PC-9 (cell line): ENCODE results near the gene DIPK1B. TPM values are rescaled to one million over a fixed set of nuclear protein-coding genes. Genes with fewer than 3 reads are reported as not detected.

Experiments used
- BruUV-seq: library from RNA; stranded (reverse); fragments of 400-500 nt; replicated peaks from 2 replicates; lab custom pipeline; 2021; lab: Mats Ljungman, UMichigan
- CTCF ChIA-PET: fragments of 300-600 bp; sonication (Branson Sonifier 250); formaldehyde crosslinking; loops from one replicate; lab custom pipeline; 2022; ENCODE audit warnings: antibody characterized with exemption; lab: Charles Lee
- POLR2A ChIA-PET: fragments of 300-600 bp; sonication (Branson Sonifier 250); formaldehyde crosslinking; loops from one replicate; lab custom pipeline; 2022; ENCODE audit warnings: antibody characterized with exemption; ENCODE audit not compliant: unreplicated experiment; lab: Charles Lee
- DNase-seq, 2 experiments: peaks; one replicate each; pipeline versions ENCODE4 v3.0.0 to v3.0.0-alpha.2; 2015 to 2022; ENCODE audit warnings: mixed read lengths in 1 of 2
- H2AFZ ChIP-seq: fragments of 200-600 bp; sonication (generic); 2 replicates; pipeline ENCODE4 v1.8.1; 2017; ENCODE audit warnings: antibody characterized with exemption
- H3F3A ChIP-seq: fragments of 200-600 bp; sonication (generic); 2 replicates; pipeline ENCODE4 v1.8.1; 2017; ENCODE audit warnings: antibody characterized with exemption, mild to moderate bottlenecking, low read depth; ENCODE audit not compliant: insufficient read depth
- H3K27ac ChIP-seq: fragments of 200-600 bp; sonication (generic); 2 replicates; pipeline ENCODE4 v1.6.1; 2016; ENCODE audit warnings: mixed run types
- H3K27me3 ChIP-seq: fragments of 200-600 bp; sonication (generic); 2 replicates; pipeline ENCODE4 v1.6.1; 2016; ENCODE audit warnings: low read depth, mixed run types; ENCODE audit not compliant: insufficient read depth
- H3K36me3 ChIP-seq: fragments of 200-600 bp; sonication (generic); 2 replicates; pipeline ENCODE4 v1.6.1; 2016; ENCODE audit warnings: low read depth, mixed run types
- H3K4me1 ChIP-seq: fragments of 200-600 bp; sonication (generic); replicated peaks from 2 replicates; pipeline ENCODE4 v1.6.1; 2016; ENCODE audit warnings: mixed run types; ENCODE audit not compliant: insufficient read depth
- H3K4me2 ChIP-seq: fragments of 200-600 bp; sonication (generic); 2 replicates; pipeline ENCODE4 v1.6.1; 2017; ENCODE audit warnings: mixed run types
- H3K4me3 ChIP-seq: fragments of 200-600 bp; sonication (generic); 2 replicates; pipeline ENCODE4 v1.6.1; 2016; ENCODE audit warnings: mixed run types
- H3K79me2 ChIP-seq: fragments of 200-600 bp; sonication (generic); 2 replicates; pipeline ENCODE4 v1.6.1; 2017; ENCODE audit warnings: low read depth, mixed run types
- H3K9me2 ChIP-seq: fragments of 200-600 bp; sonication (generic); 2 replicates; pipeline ENCODE4 v1.8.1; 2017; ENCODE audit warnings: mild to moderate bottlenecking; ENCODE audit not compliant: insufficient read depth
- H3K9me3 ChIP-seq: fragments of 200-600 bp; sonication (generic); 2 replicates; pipeline ENCODE4 v1.8.1; 2016; ENCODE audit warnings: low read depth; ENCODE audit not compliant: insufficient read depth
- H4K20me1 ChIP-seq: fragments of 200-600 bp; sonication (generic); 2 replicates; pipeline ENCODE4 v1.8.1; 2017; ENCODE audit not compliant: insufficient read depth
- EZH2 ChIP-seq: fragments of 200-600 bp; sonication (generic); IDR thresholded peaks from 2 replicates; pipeline ENCODE4 v1.8.0; 2017; ENCODE audit warnings: antibody characterized with exemption, low read depth
- intact Hi-C: fragments of 100-400 bp; cut with micrococcal nuclease; formaldehyde crosslinking; loops from one replicate; pipeline ENCODE4 v1.10.0; 2022; ENCODE audit not compliant: unreplicated experiment
- total RNA-seq: library from RNA; stranded (reverse); gene quantifications from 2 replicates; pipeline ENCODE4 v1.2.3, GENCODE V29; 2021
- TF ChIP-seq, protein P1 (sequence below): fragments of 200-600 bp; sonication (generic); conservative IDR thresholded peaks from 2 replicates; pipeline ENCODE4 v1.6.1; 2017; ENCODE audit warnings: mixed run types, antibody characterized with exemption, mild to moderate bottlenecking, moderate library complexity

The DIPK1B gene
- total RNA-seq, 1 experiment from 2014 or later: 19.0 TPM

DNA sequence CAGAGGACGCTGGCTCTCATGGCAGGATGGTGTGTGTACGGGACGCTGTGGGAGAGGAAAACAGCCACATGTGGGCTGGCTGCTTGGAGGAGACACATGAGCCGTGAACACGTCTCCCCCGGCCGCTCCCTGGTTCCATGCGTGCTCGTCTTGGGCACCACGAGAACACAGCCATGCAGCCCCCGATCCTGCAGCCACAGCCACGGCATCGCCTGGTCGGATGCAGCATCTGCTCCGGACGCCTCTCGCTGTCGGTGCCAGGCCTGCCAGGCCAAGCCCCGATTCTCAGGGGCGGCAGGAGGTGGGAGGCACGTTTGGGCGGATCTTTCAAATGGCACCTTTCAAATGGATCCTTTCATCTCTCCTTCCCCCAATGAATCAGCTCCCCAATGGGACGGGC lies 27.1 kb downstream of the DIPK1B start:
- Histone ChIP-seq H3K4me3 (no peak overlapping the region), H3K36me3 (no peaks in the 10 kb centered on the region), H2AFZ (no peak overlapping the region), H3K4me2 (no peak overlapping the region), H3K79me2 (no peaks in the 10 kb centered on the region), H3K27me3 (peaks cover 69% of the 10 kb centered on the region), H3K9me3 (no peaks in the 10 kb centered on the region), H3K4me1 (no peaks in the 10 kb centered on the region), H3K27ac (no peak overlapping the region), H3F3A (no peaks in the 10 kb centered on the region; the same call in 1 of the 2 replicates), H3K9me2 (no peaks in the 10 kb centered on the region), H4K20me1 (no peaks in the 10 kb centered on the region)
- no TSS peak for BruUV-seq
- TF ChIP-seq EZH2: no peak
- TF ChIP-seq, protein P1, sequence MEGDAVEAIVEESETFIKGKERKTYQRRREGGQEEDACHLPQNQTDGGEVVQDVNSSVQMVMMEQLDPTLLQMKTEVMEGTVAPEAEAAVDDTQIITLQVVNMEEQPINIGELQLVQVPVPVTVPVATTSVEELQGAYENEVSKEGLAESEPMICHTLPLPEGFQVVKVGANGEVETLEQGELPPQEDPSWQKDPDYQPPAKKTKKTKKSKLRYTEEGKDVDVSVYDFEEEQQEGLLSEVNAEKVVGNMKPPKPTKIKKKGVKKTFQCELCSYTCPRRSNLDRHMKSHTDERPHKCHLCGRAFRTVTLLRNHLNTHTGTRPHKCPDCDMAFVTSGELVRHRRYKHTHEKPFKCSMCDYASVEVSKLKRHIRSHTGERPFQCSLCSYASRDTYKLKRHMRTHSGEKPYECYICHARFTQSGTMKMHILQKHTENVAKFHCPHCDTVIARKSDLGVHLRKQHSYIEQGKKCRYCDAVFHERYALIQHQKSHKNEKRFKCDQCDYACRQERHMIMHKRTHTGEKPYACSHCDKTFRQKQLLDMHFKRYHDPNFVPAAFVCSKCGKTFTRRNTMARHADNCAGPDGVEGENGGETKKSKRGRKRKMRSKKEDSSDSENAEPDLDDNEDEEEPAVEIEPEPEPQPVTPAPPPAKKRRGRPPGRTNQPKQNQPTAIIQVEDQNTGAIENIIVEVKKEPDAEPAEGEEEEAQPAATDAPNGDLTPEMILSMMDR: no peak
- ChIA-PET POLR2A (no interaction called here), CTCF (no interaction called here)
- DNase-seq: no peak
- intact Hi-C loops: no loop called here

DNA sequence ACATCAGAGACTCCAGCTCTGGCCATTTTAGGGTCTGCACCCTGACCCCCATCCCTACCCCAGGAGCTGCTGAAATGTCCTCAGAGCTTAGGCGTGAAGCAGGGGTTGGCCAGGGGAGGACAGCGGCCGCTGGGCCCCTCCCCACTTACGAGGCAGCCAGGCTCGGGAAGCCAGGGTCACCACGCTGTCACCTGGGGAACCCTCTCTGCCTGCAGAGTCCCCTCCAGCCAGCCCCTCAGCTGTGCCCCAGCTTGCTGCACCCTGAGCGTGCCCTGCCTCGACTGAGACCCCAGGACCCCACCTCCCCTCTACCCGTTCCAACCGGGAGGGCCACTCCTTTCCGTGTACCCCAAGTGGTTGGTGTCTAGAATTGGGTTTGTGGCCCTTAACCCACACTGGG lies 27.7 kb downstream of the DIPK1B start:
- Histone ChIP-seq H3K4me3 (no peak overlapping the region), H3F3A (no peaks in the 10 kb centered on the region; the same call in 1 of the 2 replicates), H3K79me2 (no peaks in the 10 kb centered on the region), H3K27ac (no peak overlapping the region), H4K20me1 (no peaks in the 10 kb centered on the region), H3K9me3 (no peaks in the 10 kb centered on the region), H3K4me2 (no peak overlapping the region), H3K9me2 (no peaks in the 10 kb centered on the region), H2AFZ (no peak overlapping the region), H3K4me1 (no peaks in the 10 kb centered on the region), H3K36me3 (no peaks in the 10 kb centered on the region), H3K27me3 (peaks cover 73% of the 10 kb centered on the region)
- CTCF ChIA-PET: no interaction called here
- POLR2A ChIA-PET: no interaction called here
- TF ChIP-seq, protein P1: no peak
- no peak for TF ChIP-seq EZH2
- intact Hi-C loops: no loop called here
- no peak for DNase-seq
- no TSS peak for BruUV-seq

DNA sequence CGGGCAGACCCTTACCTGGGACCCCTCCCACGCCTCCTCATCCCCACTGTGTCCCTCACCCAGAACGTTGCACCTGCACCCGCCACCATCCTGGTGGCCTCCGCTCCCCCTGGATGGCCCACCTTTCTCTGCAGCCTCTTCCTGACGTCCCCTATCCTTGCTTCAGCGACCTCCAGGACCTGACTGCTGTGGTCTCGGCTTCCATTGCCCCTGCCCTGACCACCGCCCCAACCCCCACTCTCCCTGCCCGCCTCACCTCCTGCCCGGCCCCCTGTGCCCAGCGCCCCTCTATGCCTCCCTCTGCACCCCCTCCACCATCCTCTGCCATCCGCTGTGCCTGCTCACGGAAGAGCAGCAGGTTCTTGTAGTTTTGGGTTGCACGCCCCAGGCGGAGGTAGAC lies 28.1 kb downstream of the DIPK1B start:
- no peak overlapping the region for H3K4me2 ChIP-seq
- no peak overlapping the region for H2AFZ ChIP-seq
- H3K9me2 ChIP-seq: no peaks in the 10 kb centered on the region
- no peaks in the 10 kb centered on the region for H3K79me2 ChIP-seq
- no peak overlapping the region for H3K27ac ChIP-seq
- peaks cover 76% of the 10 kb centered on the region for H3K27me3 ChIP-seq
- no TSS peak for BruUV-seq
- H3K4me3 ChIP-seq: no peak overlapping the region
- H3F3A ChIP-seq: no peaks in the 10 kb centered on the region
- no peaks in the 10 kb centered on the region for H3K36me3 ChIP-seq
- H3K9me3 ChIP-seq: no peaks in the 10 kb centered on the region
- intact Hi-C loops: no loop called here
- ChIA-PET POLR2A (no interaction called here), CTCF (no interaction called here)
- no peaks in the 10 kb centered on the region for H3K4me1 ChIP-seq
- TF ChIP-seq, protein P1: no peak
- no peak for TF ChIP-seq EZH2
- DNase-seq: no peak
- no peaks in the 10 kb centered on the region for H4K20me1 ChIP-seq
